DMS53 (cell line): ENCODE results near the gene GPATCH1.
"Not testable (repeated sequence)": the region's sequence is repeated elsewhere in the genome, so short reads cannot be mapped to it uniquely, and the experiment has no call there.

Experiments used
- DNase-seq: peaks from one replicate; lab custom pipeline; 2025; lab: John Stamatoyannopoulos, UW

The GPATCH1 gene

DNA sequence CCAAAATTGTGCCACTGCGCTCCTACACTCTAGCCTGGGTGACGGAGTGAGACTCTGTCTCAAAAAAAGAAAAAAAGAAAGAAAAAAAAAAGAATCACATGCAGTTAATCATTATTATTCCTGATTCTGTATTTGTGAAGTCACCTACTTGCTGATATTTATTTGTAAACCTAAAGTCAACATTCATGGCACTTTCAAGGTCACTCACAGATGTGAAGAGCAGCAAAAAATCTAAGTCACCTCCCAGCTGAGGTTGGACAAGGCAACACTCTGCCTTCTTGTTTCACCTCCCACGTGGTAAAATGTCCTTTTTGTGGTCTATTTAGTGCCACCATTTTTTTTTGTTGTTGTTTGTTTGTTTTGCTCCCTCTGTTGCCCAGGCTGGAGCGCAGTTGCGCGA is 77.4 kb downstream of the GPATCH1 start:
- DNase-seq: peak; percentile 60

DNA sequence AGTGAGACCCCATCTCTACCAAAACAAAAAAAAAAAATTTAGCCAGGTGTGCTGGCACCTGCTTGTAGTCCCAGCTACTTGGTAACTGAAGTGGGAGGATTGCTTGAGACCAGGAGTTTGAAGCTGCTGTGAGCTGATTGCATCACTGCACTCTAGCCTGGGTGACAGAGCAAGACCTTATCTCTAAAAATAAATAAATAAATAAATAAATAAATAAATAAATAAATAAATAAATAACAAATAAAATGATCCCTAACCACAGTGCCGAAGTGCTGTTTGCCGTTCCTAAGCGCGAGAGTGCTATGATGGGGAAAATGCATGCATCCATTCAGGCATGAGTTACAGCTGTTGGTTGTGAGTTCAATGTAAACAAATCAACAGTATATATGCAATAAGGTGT is 78.2 kb downstream of the GPATCH1 start:
- DNase-seq: peak; percentile 41

DNA sequence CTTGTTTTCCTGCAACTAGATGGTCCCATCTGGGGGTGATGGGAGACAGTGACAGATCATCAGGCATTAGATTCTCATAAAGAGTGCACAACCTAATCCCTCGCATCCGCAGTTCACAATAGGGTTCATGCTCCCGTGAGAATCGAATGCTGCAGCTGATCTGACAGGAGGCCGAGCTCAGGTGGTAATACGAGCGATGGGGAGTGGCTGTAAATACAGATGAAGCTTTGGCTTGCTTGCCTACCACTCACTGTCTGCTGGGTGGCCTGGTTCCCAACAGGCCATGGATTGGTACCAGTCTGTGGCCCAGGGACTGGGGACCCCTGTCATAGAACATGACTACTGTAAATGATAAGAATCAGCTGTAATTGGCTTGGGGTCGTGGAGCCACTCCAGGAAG is 78.9 kb downstream of the GPATCH1 start:
- no peak for DNase-seq

DNA sequence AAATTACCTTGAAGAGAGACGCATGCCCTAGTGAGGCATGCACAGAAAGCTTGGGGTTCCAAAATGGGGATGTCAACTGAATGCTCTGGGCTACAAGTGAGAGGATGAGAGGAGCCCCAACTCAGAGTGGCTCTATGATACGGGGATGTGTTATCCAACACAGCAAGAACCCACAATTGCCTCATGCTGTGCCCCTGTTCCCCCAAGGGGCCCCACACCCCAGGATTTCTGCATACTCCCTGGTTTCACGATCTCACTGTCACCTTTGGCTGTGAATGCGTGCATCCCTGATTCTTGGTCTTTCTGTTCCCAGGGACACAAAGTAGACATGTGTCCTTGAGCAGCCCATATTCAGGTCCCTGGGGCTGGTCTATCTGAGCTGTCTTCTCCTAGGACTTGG is 80.2 kb downstream of the GPATCH1 start:
- no peak for DNase-seq

DNA sequence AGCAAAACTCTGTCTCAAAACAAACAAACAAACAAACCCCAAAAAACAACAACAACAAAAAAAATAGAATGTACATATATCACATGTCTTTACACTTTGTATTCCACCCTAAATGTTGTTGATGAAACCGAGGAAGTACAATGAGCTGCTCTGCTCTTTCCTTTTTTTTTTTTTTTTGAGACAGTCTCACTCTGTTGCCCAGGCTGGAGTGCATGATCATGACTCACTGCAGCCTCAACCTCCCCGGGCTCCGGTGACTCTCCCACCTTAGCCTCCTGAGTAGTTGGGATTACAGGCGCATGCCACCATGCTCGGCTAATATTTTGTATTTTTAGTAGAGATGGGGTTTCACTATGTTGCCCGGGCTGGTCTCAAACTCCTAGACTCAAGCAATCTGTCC is 82.5 kb downstream of the GPATCH1 start:
- DNase-seq: no peak

DNA sequence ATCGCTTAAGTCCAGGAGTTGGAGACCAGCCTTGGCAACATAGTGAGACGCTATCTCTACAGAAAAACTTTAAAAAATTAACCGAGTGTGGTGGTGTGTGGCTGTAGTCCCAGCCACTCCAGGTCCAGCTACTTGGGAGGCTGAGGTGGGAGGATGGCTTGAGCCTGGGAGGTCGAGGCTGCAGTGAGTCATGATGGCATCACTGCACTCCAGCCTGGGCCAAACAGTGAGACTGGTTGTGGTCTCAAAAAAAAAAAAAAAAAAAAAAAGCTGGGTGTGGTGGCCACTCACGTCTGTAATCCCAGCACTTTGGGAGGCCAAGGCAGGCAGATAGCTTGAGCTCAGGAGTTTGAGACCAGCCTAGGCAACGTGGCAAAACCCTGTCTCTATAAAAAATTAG is 85.1 kb downstream of the GPATCH1 start:
- DNase-seq: not testable (repeated sequence)

DNA sequence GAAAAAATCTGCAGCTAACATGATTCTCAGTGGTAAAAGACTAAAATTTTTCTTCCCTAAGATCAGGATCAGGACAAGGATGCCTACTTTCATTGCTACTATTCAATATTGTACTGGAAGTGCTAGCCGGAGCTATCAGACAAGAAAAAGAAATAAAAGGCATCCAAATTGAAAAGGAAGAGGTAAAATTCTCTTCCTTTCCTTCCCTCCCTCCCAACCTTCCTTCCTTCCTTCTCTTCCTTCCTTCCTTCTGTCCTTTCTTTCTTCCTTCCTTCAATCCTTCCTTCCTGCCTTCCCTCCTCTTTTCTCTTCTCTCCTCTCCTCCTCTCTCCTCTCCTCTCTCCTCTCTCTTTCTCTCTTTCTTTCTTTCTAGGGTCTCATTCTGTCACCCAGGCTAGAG is 86.5 kb downstream of the GPATCH1 start:
- DNase-seq: no peak

DNA sequence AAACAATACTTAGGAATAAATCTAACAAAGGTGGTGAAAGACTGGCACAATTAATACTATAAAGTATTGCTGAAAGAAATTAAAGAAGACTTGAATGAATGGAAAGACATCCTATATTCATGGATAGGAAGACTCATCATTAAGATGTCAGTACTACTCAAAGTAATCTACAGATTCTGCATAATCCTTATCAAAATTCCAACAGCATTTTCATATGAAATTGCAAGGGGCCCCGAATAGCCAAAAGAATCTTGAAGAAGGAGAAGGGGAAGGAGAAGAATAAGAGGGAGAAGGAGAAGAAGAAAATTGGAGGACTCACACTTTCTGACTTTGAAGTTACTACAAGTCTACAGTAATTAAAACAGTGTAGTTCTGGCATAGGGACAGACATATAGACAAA is 87.5 kb downstream of the GPATCH1 start:
- DNase-seq: no peak

DNA sequence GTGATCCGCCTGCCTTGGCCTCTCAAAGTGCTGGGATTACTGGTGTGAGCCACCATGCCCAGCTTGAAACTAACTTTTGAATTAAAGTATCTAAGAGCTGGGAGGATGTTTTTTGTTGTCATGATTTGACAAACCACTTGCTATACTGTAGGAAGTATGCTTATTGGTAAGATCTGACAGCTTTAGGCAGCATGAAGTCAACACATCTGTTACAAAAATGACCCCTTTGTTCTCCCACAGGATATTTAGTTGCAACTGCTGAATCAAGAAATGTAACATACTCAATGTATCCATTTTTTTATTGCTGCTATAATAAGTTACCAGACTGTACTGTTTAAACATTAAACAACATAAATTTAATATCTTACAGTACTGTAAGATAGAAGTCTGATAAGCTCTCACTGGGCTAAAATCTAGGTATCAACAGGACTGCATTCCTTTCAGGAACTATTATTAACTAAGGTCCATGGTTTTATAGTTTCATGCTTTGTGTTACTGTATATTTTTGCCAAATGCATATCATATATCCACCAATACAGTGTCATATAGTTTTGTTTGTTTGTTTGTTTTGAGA is 90.3 kb downstream of the GPATCH1 start:
- no peak for DNase-seq

DNA sequence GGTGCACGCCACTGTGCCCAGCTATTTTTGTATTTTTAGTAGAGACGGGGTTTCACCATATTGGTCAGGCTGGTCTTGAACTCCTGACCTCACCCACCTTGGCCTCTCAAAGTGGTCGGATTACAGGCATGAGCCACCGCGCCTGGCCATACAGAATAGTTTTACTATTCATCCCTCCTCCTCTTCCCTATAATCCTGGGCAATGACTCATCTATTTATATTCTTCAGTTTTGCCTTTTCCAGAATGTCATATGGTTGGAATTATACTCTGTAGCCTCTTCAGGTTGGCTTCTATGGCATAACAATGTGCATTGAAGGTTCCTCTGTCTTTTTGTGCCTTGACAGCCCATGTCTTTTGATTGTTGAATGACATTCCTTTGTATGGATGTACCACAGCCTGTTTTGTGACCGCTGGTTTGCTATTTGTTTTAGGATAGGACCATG is 91.0 kb downstream of the GPATCH1 start:
- peak; percentile 41 for DNase-seq

DNA sequence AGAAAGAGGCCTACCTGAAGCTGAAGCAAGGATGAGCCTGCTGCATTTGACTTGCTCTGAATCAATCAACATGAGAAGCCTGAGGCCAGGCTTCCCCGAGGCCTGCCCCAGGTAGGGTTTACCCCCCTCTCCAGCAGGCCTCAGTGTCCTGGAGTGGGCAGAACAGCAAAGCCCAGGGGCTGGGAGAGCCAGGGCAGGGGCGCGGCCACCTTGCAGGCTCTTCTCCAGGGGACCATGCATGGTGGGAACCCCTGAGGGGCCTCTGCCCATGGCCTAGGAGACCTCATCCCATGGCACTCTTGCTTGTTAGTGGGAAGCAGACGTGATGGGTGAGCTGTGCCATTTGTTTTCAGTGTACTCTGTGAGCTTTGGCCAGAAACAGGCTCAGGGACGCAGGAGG is 93.2 kb downstream of the GPATCH1 start:
- DNase-seq: no peak

DNA sequence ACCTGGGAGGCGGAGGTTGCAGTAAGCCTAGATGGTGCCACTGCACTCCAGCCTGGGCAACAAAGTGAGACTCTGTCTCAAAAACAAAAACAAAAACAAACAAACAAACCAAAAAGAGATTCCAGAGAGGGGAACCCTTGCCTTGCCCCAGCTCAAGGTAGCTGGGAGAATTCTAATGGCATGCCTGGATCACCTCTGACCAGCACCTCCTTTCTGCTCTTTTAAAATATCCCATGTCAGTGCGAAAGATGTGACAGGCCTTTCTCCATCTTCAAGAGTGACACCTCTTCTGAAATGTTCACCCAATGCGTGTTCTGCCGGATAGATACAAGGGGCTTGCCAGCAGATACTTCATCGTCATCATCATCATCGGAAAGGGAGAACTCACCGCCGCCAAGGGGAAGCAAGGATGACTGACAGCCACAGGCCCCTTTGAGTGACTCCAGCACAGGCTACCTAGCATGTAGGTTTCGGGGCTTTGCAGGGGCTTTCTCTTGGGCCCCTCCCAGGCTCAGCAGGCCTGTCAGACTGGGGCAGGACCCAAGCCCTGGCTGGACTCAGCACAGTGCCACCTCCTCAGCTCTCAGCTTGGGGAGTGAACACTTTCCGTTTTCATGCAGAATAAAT is 94.3 kb downstream of the GPATCH1 start:
- no peak for DNase-seq

DNA sequence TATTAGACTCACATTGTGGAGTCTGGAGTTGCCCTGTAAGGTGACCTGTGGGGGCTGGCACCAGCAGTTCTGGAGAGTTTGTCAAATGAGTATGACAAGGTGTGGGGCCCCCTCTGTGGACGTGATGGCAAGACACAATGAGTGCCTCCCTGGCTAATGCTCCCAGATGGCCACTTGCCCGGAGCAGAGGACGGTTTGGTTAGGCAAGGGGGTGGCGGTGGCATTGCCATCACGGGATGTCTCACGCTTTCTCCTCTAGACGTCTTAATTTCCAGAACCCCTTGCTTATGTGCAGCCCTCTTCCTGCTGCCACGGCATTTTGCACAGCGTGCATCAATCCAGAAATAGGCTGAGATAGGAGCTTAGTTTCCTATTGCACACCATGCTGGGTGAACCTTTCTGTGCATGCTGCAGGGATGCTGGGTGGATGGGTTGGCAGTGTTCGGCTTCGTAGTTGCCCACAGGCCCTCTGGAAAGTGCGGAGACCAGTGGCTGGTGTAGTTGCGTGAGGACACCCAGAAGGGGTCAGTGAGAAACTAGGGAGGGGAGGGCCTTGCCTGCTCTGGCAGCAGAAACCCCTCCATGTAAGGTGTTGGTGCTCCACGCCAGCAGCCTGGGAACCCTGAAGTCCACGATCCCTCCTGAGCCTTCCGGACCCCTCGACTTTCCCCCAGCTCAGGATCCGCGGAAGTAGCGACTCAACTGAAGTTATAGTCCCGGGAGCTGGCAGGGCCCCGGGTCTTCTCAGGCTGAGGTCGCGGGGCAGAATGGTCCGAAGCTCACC is 95.1 kb downstream of the GPATCH1 start:
- DNase-seq: peak; percentile 78

DNA sequence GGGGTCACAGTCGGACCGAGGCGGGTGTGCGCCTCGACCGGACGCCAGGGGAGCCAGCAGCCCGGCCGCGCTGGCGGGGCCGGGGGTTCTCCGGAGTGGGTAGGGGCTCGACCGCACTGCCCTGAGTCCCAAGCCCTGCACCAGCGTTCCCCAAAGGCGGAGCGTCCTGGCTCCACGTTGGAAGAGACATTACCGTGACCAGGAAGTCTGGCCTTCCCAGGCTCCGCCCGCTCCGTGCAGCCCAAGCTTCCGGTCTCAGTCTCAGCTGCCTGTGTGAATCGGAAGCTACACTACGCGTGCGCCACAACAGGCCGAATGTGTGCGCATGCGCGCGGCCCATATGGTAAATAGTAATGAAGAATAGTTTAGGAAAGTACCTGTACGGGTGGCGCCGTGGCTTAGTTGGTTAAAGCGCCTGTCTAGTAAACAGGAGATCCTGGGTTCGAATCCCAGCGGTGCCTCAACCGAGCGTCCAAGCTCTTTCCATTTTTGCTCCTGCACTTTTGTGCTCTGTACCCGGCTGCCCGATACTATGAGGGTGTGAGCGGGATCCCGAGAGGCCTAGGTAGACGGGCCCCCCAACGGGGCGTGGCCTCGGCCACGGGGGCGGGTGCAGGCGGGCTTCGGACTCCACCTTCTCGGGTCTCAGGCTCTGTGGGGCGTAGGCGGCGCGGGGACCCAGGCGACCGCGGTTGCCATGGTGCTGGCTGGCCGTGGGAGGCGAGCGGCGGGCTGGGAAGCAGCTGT is 95.9 kb downstream of the GPATCH1 start:
- peak; percentile 100 for DNase-seq

DNA sequence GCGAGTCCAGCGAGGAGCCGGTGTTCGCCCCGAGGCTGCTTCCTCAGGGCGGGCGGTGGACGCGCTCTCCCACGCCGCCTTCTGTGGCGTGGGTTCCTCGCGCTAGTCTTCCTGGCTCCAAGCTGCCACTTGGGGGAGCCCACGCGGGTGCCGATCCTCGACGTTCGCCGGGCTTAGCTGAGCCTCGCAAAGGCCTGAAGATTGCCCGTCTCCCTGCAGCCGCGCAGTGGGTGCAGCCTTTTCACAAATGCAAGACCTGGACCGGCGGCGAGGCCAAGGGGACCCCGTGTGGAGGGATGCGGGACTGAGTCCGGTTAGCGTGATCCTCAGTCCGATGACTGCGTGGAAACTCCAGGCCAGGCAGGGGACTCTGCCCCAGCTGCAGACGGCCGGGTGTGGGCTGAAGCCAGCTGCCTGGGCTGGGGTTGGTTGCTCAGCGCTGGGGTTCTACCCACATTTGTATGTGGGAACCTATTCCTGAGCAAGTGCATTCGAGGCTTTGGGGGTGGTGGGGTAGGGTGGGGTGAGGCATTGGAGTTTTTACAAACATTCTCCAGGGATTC is 96.5 kb downstream of the GPATCH1 start:
- peak; percentile 96 for DNase-seq
